Endometrial microvascular endothelial cells (primary cell): ENCODE results near the gene SLC13A4. TPM values are rescaled to one million over a fixed set of nuclear protein-coding genes. Genes with fewer than 3 reads are reported as not detected.

Experiments
- in situ Hi-C: cut with HindIII; loops from 2 replicates; pipeline ENCODE4 v1.10.0; 2017; ENCODE audit warnings: low sequenced_read_pairs, low pct_unique_long_range_greater_than_20kb; ENCODE audit errors: inconsistent ontology term
- total RNA-seq: library from RNA; depleted of rRNA; stranded (reverse); fragments of >200 nt; gene quantifications from one replicate; pipeline ENCODE4 v1.2.3, GENCODE V29; 2015; ENCODE audit errors: inconsistent ontology term

The SLC13A4 gene
- total RNA-seq, 1 donor from 2014 or later = 0.28 TPM

- in situ Hi-C loops = no loop called here
These were observed 21.0 kb downstream of the SLC13A4 start for GRCh38 chr7:135706858-135707569.

GRCh38 chr7:135706038-135706742 is 21.8 kb downstream of the SLC13A4 start:
- in situ Hi-C loops = no loop called here

- in situ Hi-C loops = no loop called here
These were observed 23.3 kb downstream of the SLC13A4 start for GRCh38 chr7:135704698-135705097.

- in situ Hi-C loops = no loop called here
These were observed 23.9 kb downstream of the SLC13A4 start for GRCh38 chr7:135704074-135704473.

- in situ Hi-C loops = loop anchor here (10.0 kb wide), 2 partner anchors 227 to 267 kb away; no protein-coding TSS in a partner anchor
These were observed 30.5 kb downstream of the SLC13A4 start for GRCh38 chr7:135697276-135698049.

- in situ Hi-C loops = loop anchor here (10.0 kb wide), 2 partner anchors 231 to 271 kb away; no protein-coding TSS in a partner anchor
These were observed 34.4 kb downstream of the SLC13A4 start for GRCh38 chr7:135693558-135693957.

GRCh38 chr7:135692606-135693005 is 35.4 kb downstream of the SLC13A4 start:
- in situ Hi-C loops = loop anchor here (10.0 kb wide), 2 partner anchors 232 to 272 kb away; no protein-coding TSS in a partner anchor

- in situ Hi-C loops = loop anchor here (10.0 kb wide), 2 partner anchors 233 to 273 kb away; no protein-coding TSS in a partner anchor
These were observed 35.9 kb downstream of the SLC13A4 start for GRCh38 chr7:135692055-135692454.

GRCh38 chr7:135690566-135690965 is 37.4 kb downstream of the SLC13A4 start:
- in situ Hi-C loops = loop anchor here (10.0 kb wide), 2 partner anchors 234 to 274 kb away; no protein-coding TSS in a partner anchor

- in situ Hi-C loops = no loop called here
These were observed 40.5 kb downstream of the SLC13A4 start for GRCh38 chr7:135687466-135687865.

- in situ Hi-C loops = no loop called here
These were observed 42.5 kb downstream of the SLC13A4 start for GRCh38 chr7:135685306-135686084.

GRCh38 chr7:135684699-135685098 is 43.3 kb downstream of the SLC13A4 start:
- in situ Hi-C loops = no loop called here

GRCh38 chr7:135684136-135684535 is 43.9 kb downstream of the SLC13A4 start:
- in situ Hi-C loops = no loop called here

- in situ Hi-C loops = no loop called here
These were observed 44.4 kb downstream of the SLC13A4 start for GRCh38 chr7:135683609-135684008.

- in situ Hi-C loops = no loop called here
These were observed 45.8 kb downstream of the SLC13A4 start for GRCh38 chr7:135682191-135682590.

GRCh38 chr7:135681762-135682161 is 46.2 kb downstream of the SLC13A4 start:
- in situ Hi-C loops = no loop called here

GRCh38 chr7:135678612-135679575 is 49.1 kb downstream of the SLC13A4 start:
- in situ Hi-C loops = no loop called here

GRCh38 chr7:135673360-135673706 is 54.7 kb downstream of the SLC13A4 start:
- in situ Hi-C loops = no loop called here
